Measurements from ENCODE around the gene IGF2BP3.

IGF2BP3 gene

DNA sequence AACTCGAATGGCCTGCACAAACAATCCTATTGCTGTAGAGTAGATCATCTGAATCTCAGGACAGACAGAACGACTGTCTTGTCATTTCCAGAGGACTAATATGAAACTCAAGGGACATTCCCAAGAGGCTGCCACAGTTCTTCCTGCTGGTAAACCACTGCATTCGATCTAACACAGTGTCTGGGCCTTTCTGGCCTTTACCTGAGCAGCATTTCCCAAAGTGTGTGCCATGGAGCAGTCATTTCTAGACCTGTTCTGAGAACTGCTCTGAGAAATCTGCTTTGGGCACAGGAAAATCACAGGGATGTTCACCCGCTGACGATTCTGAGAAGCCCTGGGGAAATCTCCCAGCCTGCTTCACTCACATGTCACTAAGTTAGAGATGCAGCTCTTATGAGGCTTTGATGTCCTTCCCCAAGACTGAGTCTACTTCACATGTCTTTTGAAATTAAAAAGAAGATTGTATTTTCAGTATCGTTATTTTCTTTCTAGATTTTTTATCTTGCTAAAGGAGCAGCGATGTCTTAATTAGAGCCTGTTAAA lies 205.3 kb downstream of the IGF2BP3 start:
- no peak for DNase-seq (ENCODE audit: low spot score)

GRCh38 chr7:23261843-23262452 lies 208.3 kb downstream of the IGF2BP3 start:
- DNase-seq (ENCODE audit: low spot score), result peak; percentile 64

DNA sequence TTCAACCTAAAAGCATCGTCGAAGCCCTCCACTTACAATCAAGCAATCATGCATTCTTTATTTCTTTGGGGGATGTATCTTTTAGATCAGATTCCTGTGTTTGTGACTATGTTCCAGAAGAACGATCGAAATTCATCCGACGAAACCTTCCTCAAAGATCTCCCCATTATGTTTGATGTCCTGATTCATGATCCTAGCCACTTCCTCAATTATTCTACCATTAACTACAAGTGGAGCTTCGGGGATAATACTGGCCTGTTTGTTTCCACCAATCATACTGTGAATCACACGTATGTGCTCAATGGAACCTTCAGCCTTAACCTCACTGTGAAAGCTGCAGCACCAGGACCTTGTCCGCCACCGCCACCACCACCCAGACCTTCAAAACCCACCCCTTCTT lies 209.9 kb downstream of the IGF2BP3 start:
- DNase-seq (ENCODE audit: low spot score), result no peak
